Measurements from ENCODE around the gene CBFA2T2.

Gene CBFA2T2

GRCh38 chr20:33673114-33673409 lies 183.2 kb downstream of the CBFA2T2 start:
- ATAC-seq (ENCODE audit: insufficient read depth, low read depth) = no peak

GRCh38 chr20:33673410-33674293 lies 183.8 kb downstream of the CBFA2T2 start:
- Histone ChIP-seq H3K4me2 (ENCODE audit: insufficient read depth, low read length) (peak overlapping the region; percentile 89), H3K79me2 (ENCODE audit: insufficient read depth, low read length) (no peaks in the 10 kb centered on the region; the same call in 1 of the 2 replicates), H3K9me3 (ENCODE audit: insufficient read depth, low read length, severe bottlenecking) (no peaks in the 10 kb centered on the region), H3K36me3 (ENCODE audit: insufficient read depth, low read length) (peaks cover 39% of the 10 kb centered on the region), H3K4me1 (ENCODE audit: insufficient read depth, low read length) (peaks cover 29% of the 10 kb centered on the region), H3K4me3 (ENCODE audit: low read depth in 1 of 2, low read length in 2 of 2) (peak overlapping the region; percentile 27 to 63; a peak in 3 of 4 replicates), H3K27me3 (ENCODE audit: insufficient read depth, low read length, poor library complexity) (no peaks in the 10 kb centered on the region), H3K9ac (ENCODE audit: low read depth, low read length) (peak overlapping the region; percentile 63), H3K27ac (ENCODE audit: low read length) (peak overlapping the region; percentile 52), H4K20me1 (ENCODE audit: insufficient read depth, low read length) (peaks cover 38% of the 10 kb centered on the region), H2AFZ (ENCODE audit: low read depth, low read length) (peak overlapping the region; percentile 74)
- no peak for TF ChIP-seq EZH2 (IDR thresholded peaks at IDR 0.05; ENCODE audit: borderline replicate concordance, low read depth, low read length, severe bottlenecking)
- no peak for TF ChIP-seq CTCF (IDR thresholded peaks at IDR 0.05; ENCODE audit: borderline replicate concordance, extremely low read depth, low read length, poor library complexity, severe bottlenecking)
- DNase-seq (no peak), ATAC-seq (ENCODE audit: insufficient read depth, low read depth) (0 out of 3 replicates have a peak, but pooled peaks have one; percentile 1)

More at GRCh38 chr20:33673114-33673409, 183.2 kb downstream of the CBFA2T2 start:
- H3K79me2 ChIP-seq (ENCODE audit: insufficient read depth, low read length) = no peaks in the 10 kb centered on the region; the same call in 1 of the 2 replicates
- H3K27me3 ChIP-seq (ENCODE audit: insufficient read depth, low read length, poor library complexity) = no peaks in the 10 kb centered on the region
- H3K36me3 ChIP-seq (ENCODE audit: insufficient read depth, low read length) = peaks cover 37% of the 10 kb centered on the region
- DNase-seq = no peak
- H3K27ac ChIP-seq (ENCODE audit: low read length) = 0 out of 2 replicates have a peak overlapping the region, but pooled peaks have one; percentile 45
- H4K20me1 ChIP-seq (ENCODE audit: insufficient read depth, low read length) = peaks cover 32% of the 10 kb centered on the region
- peak overlapping the region; percentile 89 for H3K4me2 ChIP-seq (ENCODE audit: insufficient read depth, low read length)
- H3K9me3 ChIP-seq (ENCODE audit: insufficient read depth, low read length, severe bottlenecking) = no peaks in the 10 kb centered on the region
- TF ChIP-seq CTCF (IDR thresholded peaks at IDR 0.05; ENCODE audit: borderline replicate concordance, extremely low read depth, low read length, poor library complexity, severe bottlenecking) (no peak), EZH2 (IDR thresholded peaks at IDR 0.05; ENCODE audit: borderline replicate concordance, low read depth, low read length, severe bottlenecking) (no peak)
- no peak overlapping the region for H2AFZ ChIP-seq (ENCODE audit: low read depth, low read length)
- H3K4me3 ChIP-seq (ENCODE audit: low read depth in 1 of 2, low read length in 2 of 2) = peak overlapping the region in 1 of 2 experiments; percentile 63; a peak in 2 of 4 replicates
- H3K4me1 ChIP-seq (ENCODE audit: insufficient read depth, low read length) = peaks cover 29% of the 10 kb centered on the region
- peak overlapping the region; percentile 63 for H3K9ac ChIP-seq (ENCODE audit: low read depth, low read length)

GRCh38 chr20:33674294-33675135 lies 184.6 kb downstream of the CBFA2T2 start, which contains the start of gene NECAB3:
NECAB3 (minus strand) TSS chr20:33674428; CDS start chr20:33674352, 76 bp downstream.
- Histone ChIP-seq H3K4me1 (ENCODE audit: insufficient read depth, low read length) (peaks cover 29% of the 10 kb centered on the region), H3K27me3 (ENCODE audit: insufficient read depth, low read length, poor library complexity) (no peaks in the 10 kb centered on the region), H4K20me1 (ENCODE audit: insufficient read depth, low read length) (peaks cover 47% of the 10 kb centered on the region), H3K4me3 (ENCODE audit: low read depth in 1 of 2, low read length in 2 of 2) (peak within 1 kb of the TSS; percentile 27 to 63; a peak in 3 of 4 replicates), H3K9ac (ENCODE audit: low read depth, low read length) (peak within 1 kb of the TSS; percentile 63), H3K9me3 (ENCODE audit: insufficient read depth, low read length, severe bottlenecking) (no peaks in the 10 kb centered on the region), H2AFZ (ENCODE audit: low read depth, low read length) (peak within 1 kb of the TSS; percentile 74), H3K4me2 (ENCODE audit: insufficient read depth, low read length) (peak within 1 kb of the TSS; percentile 89), H3K79me2 (ENCODE audit: insufficient read depth, low read length) (peaks cover 2% of the 10 kb centered on the region), H3K27ac (ENCODE audit: low read length) (peak within 1 kb of the TSS; percentile 52), H3K36me3 (ENCODE audit: insufficient read depth, low read length) (peaks cover 42% of the 10 kb centered on the region)
- no peak for TF ChIP-seq EZH2 (IDR thresholded peaks at IDR 0.05; ENCODE audit: borderline replicate concordance, low read depth, low read length, severe bottlenecking)
- no peak for TF ChIP-seq CTCF (IDR thresholded peaks at IDR 0.05; ENCODE audit: borderline replicate concordance, extremely low read depth, low read length, poor library complexity, severe bottlenecking)
- ATAC-seq (ENCODE audit: insufficient read depth, low read depth) (peak; percentile 76), DNase-seq (peak; percentile 67)

Data from DND-41 (cell line).